IPS DF 19.7 (cell line): ENCODE results near the gene SUMO2.

Experiments
- DNase-seq: peaks from one replicate; pipeline ENCODE4 v3.0.0-alpha.2; 2013; ENCODE audit warnings: low read depth, low spot score

The SUMO2 gene

GRCh38 chr17:75124041-75124818 is 58.5 kb downstream of the SUMO2 start:
- no peak for DNase-seq

GRCh38 chr17:75118307-75118706 is 64.5 kb downstream of the SUMO2 start:
- DNase-seq = no peak

- DNase-seq = no peak
These were observed 66.0 kb downstream of the SUMO2 start for GRCh38 chr17:75116737-75117136.
